A673 (cell line): ENCODE data around the gene TIGD6. TPM values are rescaled to one million over a fixed set of nuclear protein-coding genes. Genes with fewer than 3 reads are reported as not detected.

ENCODE experiments used
- BruUV-seq: library from RNA; stranded (reverse); fragments of 400-500 nt; replicated peaks from 2 replicates; lab custom pipeline; 2021; lab: Mats Ljungman, UMichigan
- CTCF ChIA-PET: fragments of 300-600 bp; sonication (Branson Sonifier 250); formaldehyde crosslinking; loops from one replicate; lab custom pipeline; 2022; ENCODE audit warnings: antibody characterized with exemption; lab: Charles Lee
- POLR2A ChIA-PET: fragments of 300-600 bp; sonication (Branson Sonifier 250); formaldehyde crosslinking; loops from one replicate; lab custom pipeline; 2022; ENCODE audit warnings: antibody characterized with exemption; ENCODE audit not compliant: low non-redundant PET; lab: Charles Lee
- DNase-seq: peaks from one replicate; pipeline ENCODE4 v3.0.0-alpha.2; 2015; ENCODE audit warnings: low spot score
- H3K27ac ChIP-seq: fragments of 200-600 bp; sonication (generic); 2 replicates; pipeline ENCODE4 v1.5.1; 2016; ENCODE audit warnings: mixed run types, low read depth, mild to moderate bottlenecking, mixed read lengths, antibody characterized with exemption, low read length; ENCODE audit not compliant: poor library complexity, severe bottlenecking
- H3K27me3 ChIP-seq: fragments of 200-600 bp; sonication (generic); replicated peaks from 2 replicates; pipeline ENCODE4 v1.6.1; 2017; ENCODE audit warnings: mixed run types, low read depth, mild to moderate bottlenecking, mixed read lengths, antibody characterized with exemption, low read length; ENCODE audit not compliant: insufficient read depth, poor library complexity
- H3K36me3 ChIP-seq: fragments of 200-600 bp; sonication (generic); 2 replicates; pipeline ENCODE4 v1.6.1; 2016; ENCODE audit warnings: mixed run types, mild to moderate bottlenecking, mixed read lengths, antibody characterized with exemption, low read length; ENCODE audit not compliant: insufficient read depth, poor library complexity, severe bottlenecking
- H3K4me1 ChIP-seq: fragments of 200-600 bp; sonication (generic); 2 replicates; pipeline ENCODE4 v1.6.1; 2017; ENCODE audit warnings: mixed run types, mild to moderate bottlenecking, mixed read lengths, antibody characterized with exemption, low read length; ENCODE audit not compliant: insufficient read depth, poor library complexity, severe bottlenecking
- H3K4me3 ChIP-seq: fragments of 200-600 bp; sonication (generic); 2 replicates; pipeline ENCODE4 v1.5.1; 2016; ENCODE audit warnings: low read depth, mixed run types, mild to moderate bottlenecking, mixed read lengths, low read length; ENCODE audit not compliant: poor library complexity, severe bottlenecking
- H3K9me3 ChIP-seq: fragments of 200-600 bp; sonication (generic); 2 replicates; pipeline ENCODE4 v1.6.1; 2016; ENCODE audit warnings: mixed run types, low read depth, mild to moderate bottlenecking, mixed read lengths, antibody characterized with exemption, low read length; ENCODE audit not compliant: poor library complexity, severe bottlenecking
- EZH2 ChIP-seq: fragments of 200-600 bp; sonication (generic); IDR thresholded peaks from 2 replicates; pipeline ENCODE4 v1.6.1; 2017; ENCODE audit warnings: borderline replicate concordance, low read depth, mild to moderate bottlenecking, mixed read lengths, antibody characterized with exemption, low read length; ENCODE audit not compliant: poor library complexity, severe bottlenecking
- intact Hi-C: fragments of 100-400 bp; cut with micrococcal nuclease; formaldehyde crosslinking; loops from one replicate; pipeline ENCODE4 v1.10.0; 2022; ENCODE audit not compliant: unreplicated experiment
- total RNA-seq: library from RNA; stranded (reverse); gene quantifications from 2 replicates; pipeline ENCODE4 v1.2.3, GENCODE V29; 2021
- TF ChIP-seq, protein P1 (sequence below): fragments of 300-800, 200-600 bp; sonication (generic); conservative IDR thresholded peaks from 2 replicates; pipeline ENCODE4 v1.5.1; 2017; ENCODE audit warnings: low read depth, mild to moderate bottlenecking, antibody characterized with exemption, low read length, moderate library complexity, mixed read lengths

The TIGD6 gene
- total RNA-seq, 1 experiment from 2014 or later, result 7.5 TPM

DNA sequence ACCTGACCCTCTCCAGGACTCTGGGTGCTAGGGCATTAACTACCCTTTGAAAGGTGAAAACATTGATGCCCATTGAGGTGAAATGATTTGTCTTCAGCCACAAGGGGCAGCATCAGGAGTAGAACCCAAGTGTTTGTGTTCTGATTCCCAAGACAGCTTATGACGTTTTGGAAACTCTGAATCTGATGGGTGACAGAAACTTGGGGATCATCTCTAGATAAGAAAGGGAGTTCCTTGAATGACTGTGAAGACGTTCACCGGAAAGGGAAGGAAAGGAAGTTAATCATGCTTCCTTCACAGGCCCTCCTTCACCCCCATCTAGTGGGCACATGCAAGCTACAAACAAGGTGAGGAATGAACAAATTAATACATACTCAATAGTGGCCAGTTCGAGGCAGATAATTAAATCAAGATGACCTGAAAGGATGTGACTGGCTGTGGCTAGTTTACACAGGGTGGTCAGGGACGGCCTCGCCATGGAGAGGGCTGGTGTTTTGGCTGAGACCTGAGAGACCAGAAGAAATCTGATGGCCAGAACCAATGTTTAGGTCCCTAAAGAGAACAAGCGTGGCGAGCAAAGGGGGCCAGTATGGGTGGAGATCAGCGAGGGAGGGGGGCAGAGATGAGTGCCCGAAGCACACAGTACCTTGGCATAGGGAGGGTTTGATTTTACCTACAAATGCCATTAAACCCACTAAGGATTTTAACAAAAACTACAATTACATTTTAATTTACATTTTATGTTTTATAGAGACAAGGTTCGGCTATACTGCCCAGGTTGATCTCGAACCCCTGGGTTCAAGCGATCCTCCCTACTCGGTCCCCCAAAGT lies 40.8 kb downstream of the TIGD6 start:
- CTCF ChIA-PET, result interaction anchor here (0.6 to 2.1 kb wide), 8 partner anchors 15 to 692 kb away, joined by 3 to 7 read pairs (median 3); partner anchors contain the start of gene PDE6A
- POLR2A ChIA-PET, result interaction anchor here (0.8 kb wide), 1 partner anchor 22 kb away, joined by 4 read pairs; no protein-coding TSS in a partner anchor
- Histone ChIP-seq H3K36me3 (peaks cover 11% of the 10 kb centered on the region), H3K27ac (peak overlapping the region; percentile 92), H3K9me3 (no peaks in the 10 kb centered on the region), H3K4me3 (peak overlapping the region; percentile 85), H3K4me1 (peaks cover 27% of the 10 kb centered on the region), H3K27me3 (no peaks in the 10 kb centered on the region)
- BruUV-seq, result TSS peak; percentile 96
- intact Hi-C loops, result loop anchor here (2.0 kb wide), 1 partner anchor 23 kb away; no protein-coding TSS in a partner anchor
- peak; percentile 90 for DNase-seq
- TF ChIP-seq EZH2, result no peak
- TF ChIP-seq, protein P1, sequence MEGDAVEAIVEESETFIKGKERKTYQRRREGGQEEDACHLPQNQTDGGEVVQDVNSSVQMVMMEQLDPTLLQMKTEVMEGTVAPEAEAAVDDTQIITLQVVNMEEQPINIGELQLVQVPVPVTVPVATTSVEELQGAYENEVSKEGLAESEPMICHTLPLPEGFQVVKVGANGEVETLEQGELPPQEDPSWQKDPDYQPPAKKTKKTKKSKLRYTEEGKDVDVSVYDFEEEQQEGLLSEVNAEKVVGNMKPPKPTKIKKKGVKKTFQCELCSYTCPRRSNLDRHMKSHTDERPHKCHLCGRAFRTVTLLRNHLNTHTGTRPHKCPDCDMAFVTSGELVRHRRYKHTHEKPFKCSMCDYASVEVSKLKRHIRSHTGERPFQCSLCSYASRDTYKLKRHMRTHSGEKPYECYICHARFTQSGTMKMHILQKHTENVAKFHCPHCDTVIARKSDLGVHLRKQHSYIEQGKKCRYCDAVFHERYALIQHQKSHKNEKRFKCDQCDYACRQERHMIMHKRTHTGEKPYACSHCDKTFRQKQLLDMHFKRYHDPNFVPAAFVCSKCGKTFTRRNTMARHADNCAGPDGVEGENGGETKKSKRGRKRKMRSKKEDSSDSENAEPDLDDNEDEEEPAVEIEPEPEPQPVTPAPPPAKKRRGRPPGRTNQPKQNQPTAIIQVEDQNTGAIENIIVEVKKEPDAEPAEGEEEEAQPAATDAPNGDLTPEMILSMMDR, result peak; percentile 77

DNA sequence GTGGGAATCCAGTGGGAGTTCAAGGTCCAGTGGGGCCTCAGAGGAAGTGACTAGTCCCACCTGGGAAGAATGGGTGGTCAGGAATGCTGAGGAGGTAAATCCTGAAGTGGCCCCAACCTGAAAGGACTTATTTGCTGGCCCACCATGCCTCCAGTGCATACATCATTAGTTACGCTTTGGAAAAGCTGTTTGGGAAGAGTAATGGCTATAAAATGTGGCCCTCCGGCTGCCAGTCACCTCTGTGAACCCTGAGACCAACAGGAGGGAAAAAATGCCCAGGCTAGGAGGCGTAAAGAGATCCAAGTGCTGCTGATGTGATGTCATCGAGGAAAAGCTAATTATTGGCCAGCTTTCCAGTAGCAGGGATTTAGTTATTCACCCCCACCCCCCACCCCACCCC lies 42.6 kb downstream of the TIGD6 start:
- POLR2A ChIA-PET, result no interaction called here
- Histone ChIP-seq H3K4me3 (no peak overlapping the region), H3K4me1 (peaks cover 27% of the 10 kb centered on the region), H3K27me3 (no peaks in the 10 kb centered on the region), H3K36me3 (peaks cover 5% of the 10 kb centered on the region), H3K9me3 (no peaks in the 10 kb centered on the region), H3K27ac (no peak overlapping the region)
- CTCF ChIA-PET, result no interaction called here
- no peak for TF ChIP-seq EZH2
- TF ChIP-seq, protein P1, result no peak
- intact Hi-C loops, result no loop called here
- DNase-seq, result no peak
- BruUV-seq, result no TSS peak

DNA sequence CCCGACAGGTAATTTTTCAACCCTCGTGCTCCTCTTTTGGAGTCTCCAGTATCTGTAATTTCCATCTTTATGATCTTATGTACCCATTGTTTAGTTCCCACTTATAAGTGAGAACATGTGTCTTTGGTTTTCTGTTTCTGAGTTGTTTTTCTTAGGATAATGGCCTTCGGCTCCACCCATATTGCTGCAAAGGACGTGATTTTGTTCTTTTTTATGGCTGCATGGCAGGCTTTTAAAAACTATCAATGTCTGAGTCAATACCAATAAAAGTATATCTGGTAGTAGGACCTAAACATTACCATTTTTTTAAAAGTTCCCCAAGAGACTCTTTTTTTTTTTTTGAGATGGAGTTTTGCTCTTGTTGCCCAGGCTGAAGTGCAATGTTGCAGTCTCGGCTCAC lies 43.8 kb downstream of the TIGD6 start:
- no peaks in the 10 kb centered on the region for H3K9me3 ChIP-seq
- DNase-seq, result no peak
- TF ChIP-seq, protein P1, result no peak
- TF ChIP-seq EZH2, result no peak
- no peak overlapping the region for H3K4me3 ChIP-seq
- intact Hi-C loops, result no loop called here
- ChIA-PET CTCF (no interaction called here), POLR2A (no interaction called here)
- peak overlapping the region; percentile 10 for H3K27ac ChIP-seq
- H3K4me1 ChIP-seq, result peaks cover 16% of the 10 kb centered on the region
- H3K36me3 ChIP-seq, result no peaks in the 10 kb centered on the region
- no peaks in the 10 kb centered on the region for H3K27me3 ChIP-seq
- no TSS peak for BruUV-seq
